SK-N-SH (cell line): ENCODE data around the gene RAB3IL1. TPM values are rescaled to one million over a fixed set of nuclear protein-coding genes. Genes with fewer than 3 reads are reported as not detected.

Experiments used
- CTCF ChIA-PET: fragments of 300-600, 350-600 bp; formaldehyde crosslinking; extraction: SDS; loops from one replicate; lab custom pipeline; 2021; lab: Yijun Ruan, JAX
- POLR2A ChIA-PET: fragments of 350-600 bp; sonication (Branson Sonifier 250); formaldehyde crosslinking; extraction: SDS; loops from one replicate; lab custom pipeline; 2020; ENCODE audit warnings: antibody characterized with exemption, inconsistent platforms; lab: Yijun Ruan, JAX
- DNase-seq: peaks from one replicate; pipeline ENCODE4 v3.0.0; 2012
- H2AFZ ChIP-seq: fragments of 200-600 bp; sonication (generic); 2 replicates; pipeline ENCODE4 v1.8.1; 2016; ENCODE audit warnings: antibody characterized with exemption, mild to moderate bottlenecking, low read depth
- H3F3A ChIP-seq: fragments of 200-600 bp; sonication (generic); replicated peaks from 2 replicates; pipeline ENCODE3; 2016; ENCODE audit warnings: antibody characterized with exemption, mild to moderate bottlenecking; ENCODE audit not compliant: insufficient read depth
- H3K27ac ChIP-seq, 2 experiments: fragments of 200-500 bp in 1 of 2; fragments of 200-600 bp in 1 of 2; sonication (Bioruptor generic) in 1 of 2; sonication (generic), shearing (Covaris generic) in 1 of 2; 2 replicates each; pipeline versions ENCODE4 v1.5.1 to v1.6.1; 2014 to 2016; ENCODE audit warnings: low read depth in 2 of 2, inconsistent platforms in 1 of 2, low read length in 1 of 2, mild to moderate bottlenecking in 1 of 2, mixed read lengths in 1 of 2
- H3K27me3 ChIP-seq: fragments of 200-600 bp; sonication (generic), shearing (Covaris generic); 2 replicates; pipeline ENCODE4 v1.6.1; 2016; ENCODE audit warnings: mixed run types; ENCODE audit not compliant: insufficient read depth
- H3K36me3 ChIP-seq, 2 experiments: fragments of 200-500 bp in 1 of 2; fragments of 200-600 bp in 1 of 2; sonication (Bioruptor generic) in 1 of 2; sonication (generic) in 1 of 2; replicated peaks in 1 of 2; 2 replicates each; pipeline versions ENCODE3 to v1.5.1; 2014 to 2016; ENCODE audit warnings: low read length in 1 of 2, mild to moderate bottlenecking in 1 of 2; ENCODE audit not compliant: insufficient read depth in 2 of 2, control insufficient read depth in 1 of 2
- H3K4me1 ChIP-seq, 2 experiments: fragments of 200-500 bp in 1 of 2; fragments of 200-600 bp in 1 of 2; sonication (Bioruptor generic) in 1 of 2; sonication (generic), shearing (Covaris generic) in 1 of 2; 2 replicates each; pipeline versions ENCODE4 v1.5.1 to v1.6.1; 2014 to 2016; ENCODE audit warnings: low read depth in 1 of 2, low read length in 1 of 2, mixed run types in 1 of 2; ENCODE audit not compliant: insufficient read depth in 2 of 2, control insufficient read depth in 1 of 2
- H3K4me2 ChIP-seq: fragments of 200-600 bp; sonication (generic), shearing (Covaris generic); 2 replicates; pipeline ENCODE4 v1.6.1; 2017; ENCODE audit warnings: mixed run types
- H3K4me3 ChIP-seq, 2 experiments: fragments of 200-500 bp in 1 of 2; fragments of 200-600 bp in 1 of 2; sonication (Bioruptor generic) in 1 of 2; sonication (generic), shearing (Covaris generic) in 1 of 2; 2 replicates each; pipeline versions ENCODE4 v1.5.1 to v1.8.1; 2014 to 2016; ENCODE audit warnings: low read depth in 2 of 2, inconsistent platforms in 1 of 2, low read length in 1 of 2, mild to moderate bottlenecking in 1 of 2, mixed read lengths in 1 of 2, moderate library complexity in 1 of 2
- H3K79me2 ChIP-seq: fragments of 200-600 bp; sonication (generic); 2 replicates; pipeline ENCODE4 v1.8.1; 2017; ENCODE audit warnings: mild to moderate bottlenecking; ENCODE audit not compliant: insufficient read depth
- H3K9ac ChIP-seq: fragments of 200-600 bp; sonication (generic); 2 replicates; pipeline ENCODE4 v1.6.1; 2017; ENCODE audit warnings: mixed run types
- H3K9me2 ChIP-seq: fragments of 200-600 bp; sonication (generic); 2 replicates; pipeline ENCODE4 v1.6.1; 2017; ENCODE audit warnings: mixed run types
- H3K9me3 ChIP-seq: fragments of 200-600 bp; sonication (generic); 2 replicates; pipeline ENCODE4 v1.6.1; 2017; ENCODE audit warnings: mixed run types, mild to moderate bottlenecking, moderate library complexity
- H4K20me1 ChIP-seq: fragments of 200-600 bp; sonication (generic); 2 replicates; pipeline ENCODE4 v1.6.1; 2017; ENCODE audit warnings: mild to moderate bottlenecking, mixed run types; ENCODE audit not compliant: insufficient read depth
- CHD2 ChIP-seq: fragments of 150-350 bp; IDR thresholded peaks from 2 replicates; pipeline ENCODE4 v1.6.1; 2018; ENCODE audit warnings: low read length; ENCODE audit not compliant: partially characterized antibody
- ELF1 ChIP-seq: IDR thresholded peaks from 2 replicates; pipeline ENCODE4 v1.4.0; 2012
- EP300 ChIP-seq, 2 experiments: IDR thresholded peaks; 2 replicates each; pipeline versions ENCODE4 v1.4.0 to v1.6.1; 2012; ENCODE audit warnings: borderline replicate concordance in 1 of 2, low read depth in 1 of 2, low read length in 1 of 2
- EZH2phosphoT487 ChIP-seq: fragments of 200-600 bp; sonication (generic); IDR thresholded peaks from 2 replicates; pipeline ENCODE4 v1.6.1; 2017; ENCODE audit warnings: low read depth, mixed run types, mild to moderate bottlenecking, antibody characterized with exemption, moderate library complexity, borderline replicate concordance
- FOSL2 ChIP-seq: IDR thresholded peaks from 2 replicates; pipeline ENCODE4 v1.4.0; 2012; ENCODE audit warnings: low read depth, mild to moderate bottlenecking, moderate library complexity, borderline replicate concordance
- FOXJ3 ChIP-seq: sonication (generic); formaldehyde crosslinking; IDR thresholded peaks from 2 replicates; pipeline ENCODE4 v1.5.1; 2020; ENCODE audit warnings: mild to moderate bottlenecking, missing genetic modification reagents
- FOXM1 ChIP-seq: IDR thresholded peaks from 2 replicates; pipeline ENCODE4 v1.4.0; 2012; ENCODE audit warnings: low read depth, mild to moderate bottlenecking
- GATA2 ChIP-seq: sonication (generic); formaldehyde crosslinking; IDR thresholded peaks from 2 replicates; pipeline ENCODE4 v1.5.0; 2020; ENCODE audit warnings: mild to moderate bottlenecking, missing genetic modification reagents
- IRF3 ChIP-seq: fragments of 150-350 bp; IDR thresholded peaks from 2 replicates; pipeline ENCODE4 v1.6.1; 2016; ENCODE audit warnings: mild to moderate bottlenecking, low read depth, low read length
- MAX ChIP-seq: IDR thresholded peaks from 2 replicates; pipeline ENCODE4 v1.4.0; 2012; ENCODE audit warnings: low read depth
- MXI1 ChIP-seq: IDR thresholded peaks from 2 replicates; pipeline ENCODE4 v1.6.1; 2012; ENCODE audit warnings: mild to moderate bottlenecking, low read depth, low read length, improper control_type of control experiment
- NRF1 ChIP-seq: IDR thresholded peaks from 2 replicates; pipeline ENCODE4 v1.6.1; 2012; ENCODE audit warnings: low read depth, mild to moderate bottlenecking, low read length
- PBX3 ChIP-seq: IDR thresholded peaks from 2 replicates; pipeline ENCODE4; 2012
- POLR2AphosphoS5 ChIP-seq: IDR thresholded peaks from 2 replicates; pipeline ENCODE4 v1.6.1; 2012; ENCODE audit warnings: low read depth, low read length
- RAD21 ChIP-seq: IDR thresholded peaks from 2 replicates; pipeline ENCODE4 v1.6.1; 2012; ENCODE audit warnings: mild to moderate bottlenecking, low read length
- RCOR1 ChIP-seq: fragments of 150-350 bp; IDR thresholded peaks from 2 replicates; pipeline ENCODE4 v1.6.1; 2017; ENCODE audit warnings: antibody characterized with exemption, low read length
- REST ChIP-seq: IDR thresholded peaks from 2 replicates; pipeline ENCODE4 v1.6.1; 2012; ENCODE audit warnings: mild to moderate bottlenecking, low read depth, low read length, moderate library complexity
- RFX5 ChIP-seq: IDR thresholded peaks from 2 replicates; pipeline ENCODE4 v1.6.1; 2012; ENCODE audit warnings: mild to moderate bottlenecking, improper control_type of control experiment, low read length
- SMC3 ChIP-seq: IDR thresholded peaks from 2 replicates; pipeline ENCODE4 v1.6.1; 2012; ENCODE audit warnings: low read depth, low read length, improper control_type of control experiment
- TAF1 ChIP-seq: IDR thresholded peaks from 2 replicates; pipeline ENCODE4 v1.6.1; 2012; ENCODE audit warnings: low read depth, mild to moderate bottlenecking, low read length, moderate library complexity, borderline replicate concordance
- TCF12 ChIP-seq: IDR thresholded peaks from 2 replicates; pipeline ENCODE4 v1.4.0; 2012
- USF1 ChIP-seq: IDR thresholded peaks from 2 replicates; pipeline ENCODE4 v1.4.0; 2012; ENCODE audit warnings: low read depth, borderline replicate concordance
- YY1 ChIP-seq: IDR thresholded peaks from 2 replicates; pipeline ENCODE4 v1.4.0; 2012; ENCODE audit warnings: low read depth, mild to moderate bottlenecking
- WGBS: methylation state at CpG from one replicate; pipeline ENCODE4 v1.1.6; 2017; ENCODE audit warnings: low lambda C conversion rate; 5-methylcytosine and 5-hydroxymethylcytosine counted together
- polyA plus RNA-seq, 3 experiments: library from polyadenylated mRNA; depleted of rRNA; stranded (reverse); fragments of >200 nt; gene quantifications; 2 replicates each; pipeline ENCODE4 v1.2.3, GENCODE V29; 2012

RAB3IL1 gene
- polyA plus RNA-seq, 1 of the 3 experiments (the other 2 are of a cell fraction), result 10.2 TPM

- no peaks in the 10 kb centered on the region for H3F3A ChIP-seq
- H2AFZ ChIP-seq, result no peak overlapping the region
- H3K9ac ChIP-seq, result no peak overlapping the region
- no peaks in the 10 kb centered on the region for H3K9me2 ChIP-seq
- WGBS, result 69% methylated on average over 10 of the region's 10 CpGs
- no peak overlapping the region for H3K4me2 ChIP-seq
- POLR2A ChIA-PET, result no interaction called here
- DNase-seq, result no peak
- H3K4me3 ChIP-seq, result no peak overlapping the region
- peaks cover 10% of the 10 kb centered on the region; the same call in 1 of the 2 replicates for H3K9me3 ChIP-seq
- TF ChIP-seq ELF1, result no peak
- TF ChIP-seq RAD21, result no peak
- TF ChIP-seq TCF12, result no peak
- no peak for TF ChIP-seq IRF3
- TF ChIP-seq MXI1, result no peak
- TF ChIP-seq FOXJ3 (CRISPR knock-in tag), result no peak
- no peak for TF ChIP-seq SMC3
- no peak for TF ChIP-seq GATA2 (CRISPR knock-in tag)
- TF ChIP-seq EZH2phosphoT487, result no peak
- TF ChIP-seq FOXM1, result no peak
- no peak for TF ChIP-seq TAF1
- no peak for TF ChIP-seq CHD2
- TF ChIP-seq USF1, result no peak
- no peak for TF ChIP-seq YY1
- TF ChIP-seq POLR2AphosphoS5, result no peak
- no peak for TF ChIP-seq EP300 (IDR thresholded peaks at IDR 0.05; ENCODE audit: borderline replicate concordance in 1 of 2, low read depth in 1 of 2, low read length in 1 of 2)
- no peaks in the 10 kb centered on the region for H3K36me3 ChIP-seq
- H3K4me1 ChIP-seq, result no peaks in the 10 kb centered on the region
- CTCF ChIA-PET, result interaction anchor here (0.7 to 5.5 kb wide), 3 partner anchors 42 to 268 kb away, joined by 3 to 54 read pairs (median 6); no protein-coding TSS in a partner anchor
- H3K27me3 ChIP-seq, result no peaks in the 10 kb centered on the region
- no peak overlapping the region for H3K27ac ChIP-seq
- no peaks in the 10 kb centered on the region for H4K20me1 ChIP-seq
- no peaks in the 10 kb centered on the region for H3K79me2 ChIP-seq
Measured at GRCh38 chr11:61940466-61940865, 23.1 kb upstream of the RAB3IL1 start.

GRCh38 chr11:61935861-61936260, 18.5 kb upstream of the RAB3IL1 start:
- ChIA-PET CTCF (interaction anchor here (1.3 to 5.5 kb wide), 3 partner anchors 12 to 146 kb away, joined by 7 to 54 read pairs (median 15); no protein-coding TSS in a partner anchor), POLR2A (no interaction called here)
- Histone ChIP-seq H3K9me3 (peaks cover 10% of the 10 kb centered on the region; the same call in 1 of the 2 replicates), H2AFZ (no peak overlapping the region), H3K4me1 (no peaks in the 10 kb centered on the region), H3K9me2 (no peaks in the 10 kb centered on the region), H3K9ac (no peak overlapping the region), H3F3A (no peaks in the 10 kb centered on the region), H3K27ac (no peak overlapping the region), H3K4me3 (no peak overlapping the region), H3K79me2 (no peaks in the 10 kb centered on the region), H4K20me1 (no peaks in the 10 kb centered on the region), H3K27me3 (no peaks in the 10 kb centered on the region), H3K36me3 (no peaks in the 10 kb centered on the region), H3K4me2 (no peak overlapping the region)
- no peak for DNase-seq
- 9% methylated on average over 2 of the region's 2 CpGs for WGBS
- TF ChIP-seq RCOR1, result no peak
- TF ChIP-seq USF1, result no peak
- no peak for TF ChIP-seq MAX
- no peak for TF ChIP-seq POLR2AphosphoS5
- TF ChIP-seq RFX5, result no peak
- TF ChIP-seq NRF1, result no peak
- TF ChIP-seq REST, result no peak
- no peak for TF ChIP-seq FOSL2
- no peak for TF ChIP-seq PBX3
- no peak for TF ChIP-seq RAD21
